ENCODE measurements around the gene SEBOX. TPM values are rescaled to one million over a fixed set of nuclear protein-coding genes. Genes with fewer than 3 reads are reported as not detected.
"Not testable (repeated sequence)": the region's sequence is repeated elsewhere in the genome, so short reads cannot be mapped to it uniquely, and the experiment has no call there.

Gene SEBOX
- total RNA-seq, 1 donor from 2014 or later: not detected

GRCh38 chr17:28341516-28341915 is 23.5 kb downstream of the SEBOX start:
- no peak for DNase-seq (ENCODE audit: low read depth in 2 of 2)

- DNase-seq (ENCODE audit: low read depth in 2 of 2): no peak
Measured at GRCh38 chr17:28340374-28340773, 24.6 kb downstream of the SEBOX start.

- no peak for DNase-seq (ENCODE audit: low read depth in 2 of 2)
Measured at GRCh38 chr17:28339431-28339830, 25.6 kb downstream of the SEBOX start.

- DNase-seq (ENCODE audit: low read depth in 2 of 2): not testable (repeated sequence)
Measured at GRCh38 chr17:28338769-28339212, 26.2 kb downstream of the SEBOX start.

- peak in 1 of 2 donors; percentile 86 for DNase-seq (ENCODE audit: low read depth in 2 of 2)
Measured at GRCh38 chr17:28338056-28338768, 26.8 kb downstream of the SEBOX start.

GRCh38 chr17:28335959-28336871 is 28.8 kb downstream of the SEBOX start:
- peak; percentile 95 to 98 for DNase-seq (ENCODE audit: low read depth in 2 of 2)

GRCh38 chr17:28335201-28335958 is 29.6 kb downstream of the SEBOX start, which contains the start of the genes IFT20 and TNFAIP1:
IFT20 (minus strand) TSS chr17:28335472; CDS start chr17:28331985, 3,487 bp downstream.
TNFAIP1 (plus strand) TSS chr17:28335761; CDS start chr17:28339522, 3,761 bp downstream.
- DNase-seq (ENCODE audit: low read depth in 2 of 2): peak; percentile 100

- no peak for DNase-seq (ENCODE audit: low read depth in 2 of 2)
Measured at GRCh38 chr17:28334666-28335200, 30.3 kb downstream of the SEBOX start.

- no peak for DNase-seq (ENCODE audit: low read depth in 2 of 2)
Measured at GRCh38 chr17:28334171-28334570, 30.8 kb downstream of the SEBOX start.

- no peak for DNase-seq (ENCODE audit: low read depth in 2 of 2)
Measured at GRCh38 chr17:28333083-28333746, 31.8 kb downstream of the SEBOX start.

GRCh38 chr17:28331891-28332420 is 33.0 kb downstream of the SEBOX start:
- no peak for DNase-seq (ENCODE audit: low read depth in 2 of 2)

- no peak for DNase-seq (ENCODE audit: low read depth in 2 of 2)
Measured at GRCh38 chr17:28330671-28331070, 34.3 kb downstream of the SEBOX start.

GRCh38 chr17:28328325-28328724 is 36.7 kb downstream of the SEBOX start:
- no peak for DNase-seq (ENCODE audit: low read depth in 2 of 2)

GRCh38 chr17:28327709-28328108 is 37.3 kb downstream of the SEBOX start:
- DNase-seq (ENCODE audit: low read depth in 2 of 2): no peak

GRCh38 chr17:28327031-28327607 is 37.9 kb downstream of the SEBOX start:
- DNase-seq (ENCODE audit: low read depth in 2 of 2): no peak

- DNase-seq (ENCODE audit: low read depth in 2 of 2): no peak
Measured at GRCh38 chr17:28326114-28326513, 38.9 kb downstream of the SEBOX start.

- DNase-seq (ENCODE audit: low read depth in 2 of 2): no peak
Measured at GRCh38 chr17:28325211-28325610, 39.8 kb downstream of the SEBOX start.

GRCh38 chr17:28324781-28325180 is 40.2 kb downstream of the SEBOX start:
- DNase-seq (ENCODE audit: low read depth in 2 of 2): no peak

- no peak for DNase-seq (ENCODE audit: low read depth in 2 of 2)
Measured at GRCh38 chr17:28324267-28324745, 40.7 kb downstream of the SEBOX start.

All from dermis microvascular lymphatic vessel endothelial cell (primary cell).